Right atrium auricular region (tissue), 2 donors: Measurements from ENCODE around the gene C16orf87. TPM values are rescaled to one million over a fixed set of nuclear protein-coding genes. Genes with fewer than 3 reads are reported as not detected.

Experiments
- DNase-seq: peaks from one replicate; pipeline ENCODE4 v3.0.0-alpha.2; 2019; ENCODE audit warnings: low spot score
- H3K27ac ChIP-seq, 2 donors: fragments of 200-600 bp; sonication (generic); 1 replicate in 1 of 2; 2 replicates in 1 of 2; pipeline ENCODE4 v1.5.1; 2016 to 2019
- H3K27me3 ChIP-seq, 2 donors: fragments of 200-600 bp; sonication (generic); one replicate each; pipeline versions ENCODE4 v1.5.1 to v1.6.0; 2017 to 2019
- H3K36me3 ChIP-seq: fragments of 200-600 bp; sonication (generic); one replicate; pipeline ENCODE4 v1.5.1; 2016
- H3K4me1 ChIP-seq, 2 donors: fragments of 200-600 bp; sonication (generic); one replicate each; pipeline versions ENCODE4 v1.5.1 to v1.6.0; 2017 to 2019
- H3K4me3 ChIP-seq, 2 donors: fragments of 200-600 bp; sonication (generic); 1 replicate in 1 of 2; 2 replicates in 1 of 2; pipeline ENCODE4 v1.5.1; 2017 to 2019; ENCODE audit warnings: mild to moderate bottlenecking in 1 of 2, moderate library complexity in 1 of 2
- H3K9me3 ChIP-seq, 2 donors: fragments of 200-600 bp; sonication (generic); one replicate each; pipeline ENCODE4 v1.5.1; 2019
- CTCF ChIP-seq, 2 donors: fragments of 200-600 bp; sonication (generic); IDR thresholded peaks; one replicate each; pipeline ENCODE4 v1.5.1; 2019; ENCODE audit warnings: antibody characterized with exemption in 2 of 2
- total RNA-seq, 2 donors: library from RNA; depleted of rRNA; stranded (reverse); fragments of >200 nt; gene quantifications; one replicate each; pipeline ENCODE4 v1.1.0, GENCODE V29; 2016

The C16orf87 gene
- total RNA-seq, 2 donors from 2014 or later: 12.0 to 14.1 TPM

GRCh38 chr16:46828943-46829342, 2.0 kb downstream of the C16orf87 start:
- peaks cover 0 to 14% of the 10 kb centered on the region in 2 donors for H3K4me1 ChIP-seq
- H3K27me3 ChIP-seq: no peaks in the 10 kb centered on the region
- no peak for DNase-seq
- peak overlapping the region in 1 of 2 donors; percentile 91 for H3K27ac ChIP-seq
- H3K9me3 ChIP-seq: no peaks in the 10 kb centered on the region
- no peaks in the 10 kb centered on the region for H3K36me3 ChIP-seq
- no peak for TF ChIP-seq CTCF (IDR thresholded peaks at IDR 0.05)
- H3K4me3 ChIP-seq: no peak overlapping the region

- H3K4me3 ChIP-seq: no peak overlapping the region
- no peaks in the 10 kb centered on the region for H3K36me3 ChIP-seq
- H3K9me3 ChIP-seq: no peaks in the 10 kb centered on the region
- no peak overlapping the region for H3K27ac ChIP-seq
- no peaks in the 10 kb centered on the region for H3K27me3 ChIP-seq
- peaks cover 0 to 14% of the 10 kb centered on the region in 2 donors for H3K4me1 ChIP-seq
- TF ChIP-seq CTCF (IDR thresholded peaks at IDR 0.05): no peak
- DNase-seq: no peak
Observed at GRCh38 chr16:46828292-46828691, 2.7 kb downstream of the C16orf87 start.

- no peak overlapping the region for H3K4me3 ChIP-seq
- no peak for DNase-seq
- TF ChIP-seq CTCF (IDR thresholded peaks at IDR 0.05): no peak
Observed at GRCh38 chr16:46826631-46827030, 4.3 kb downstream of the C16orf87 start.

GRCh38 chr16:46822270-46822669, 8.7 kb downstream of the C16orf87 start:
- TF ChIP-seq CTCF (IDR thresholded peaks at IDR 0.05): no peak
- Histone ChIP-seq H3K4me3 (no peak overlapping the region), H3K27ac (no peak overlapping the region), H3K27me3 (no peaks in the 10 kb centered on the region), H3K36me3 (no peaks in the 10 kb centered on the region), H3K4me1 (no peaks in the 10 kb centered on the region), H3K9me3 (no peaks in the 10 kb centered on the region)
- no peak for DNase-seq

More at GRCh38 chr16:46826631-46827030, 4.3 kb downstream of the C16orf87 start:
- H3K36me3 ChIP-seq: no peaks in the 10 kb centered on the region
- no peaks in the 10 kb centered on the region for H3K27me3 ChIP-seq
- no peaks in the 10 kb centered on the region for H3K9me3 ChIP-seq
- H3K27ac ChIP-seq: no peak overlapping the region
- peaks cover 0 to 10% of the 10 kb centered on the region in 2 donors for H3K4me1 ChIP-seq

- H3K27me3 ChIP-seq: no peaks in the 10 kb centered on the region
Observed at GRCh38 chr16:46817961-46818360, 13.0 kb downstream of the C16orf87 start.

More at GRCh38 chr16:46817961-46818360, 13.0 kb downstream of the C16orf87 start:
- Histone ChIP-seq H3K4me1 (peaks cover 0 to 7% of the 10 kb centered on the region in 2 donors), H3K4me3 (no peak overlapping the region), H3K27ac (no peak overlapping the region), H3K9me3 (no peaks in the 10 kb centered on the region), H3K36me3 (no peaks in the 10 kb centered on the region)
- TF ChIP-seq CTCF (IDR thresholded peaks at IDR 0.05): no peak
- DNase-seq: no peak
